Tibial nerve (tissue), 4 donors: ENCODE data around the gene LRFN2. TPM values are rescaled to one million over a fixed set of nuclear protein-coding genes. Genes with fewer than 3 reads are reported as not detected.

Experiments used
- DNase-seq, 2 donors: peaks; one replicate each; pipeline ENCODE4 v3.0.0-alpha.2; 2019; ENCODE audit warnings: low spot score in 2 of 2
- H3K27ac ChIP-seq, 4 donors: fragments of 200-600 bp; sonication (generic) in 3 of 4; one replicate each; pipeline ENCODE4 v1.5.1; 2017 to 2019; ENCODE audit warnings: mild to moderate bottlenecking in 1 of 4
- H3K27me3 ChIP-seq, 2 donors: fragments of 200-600 bp; sonication (generic) in 1 of 2; one replicate each; pipeline versions ENCODE4 v1.5.1 to v1.6.0; 2017 to 2019
- H3K36me3 ChIP-seq, 3 donors: fragments of 200-600 bp; sonication (generic); one replicate each; pipeline ENCODE4 v1.5.1; 2018 to 2019
- H3K4me1 ChIP-seq, 4 donors: fragments of 200-600 bp; sonication (generic) in 3 of 4; one replicate each; pipeline ENCODE4 v1.5.1; 2017 to 2019
- H3K4me3 ChIP-seq, 4 donors: fragments of 200-600 bp; sonication (generic) in 3 of 4; one replicate each; pipeline ENCODE4 v1.5.1; 2017 to 2019; ENCODE audit warnings: mild to moderate bottlenecking in 1 of 4, moderate library complexity in 1 of 4
- H3K9me3 ChIP-seq, 4 donors: fragments of 200-600 bp; sonication (generic) in 3 of 4; one replicate each; pipeline ENCODE4 v1.5.1; 2017 to 2019
- EP300 ChIP-seq, 2 donors: sonication (generic); formaldehyde crosslinking; IDR thresholded peaks; one replicate each; pipeline ENCODE4 v1.6.1; 2017; ENCODE audit warnings: antibody characterized with exemption in 2 of 2, mild to moderate bottlenecking in 1 of 2
- POLR2A ChIP-seq, 2 donors: fragments of 450-650 bp; IDR thresholded peaks; one replicate each; pipeline ENCODE4 v1.6.1; 2017; ENCODE audit warnings: antibody characterized with exemption in 2 of 2, mild to moderate bottlenecking in 2 of 2, moderate library complexity in 2 of 2
- WGBS, 2 donors: methylation state at CpG; one replicate each; pipeline ENCODE4 v1.1.5; 2018; 5-methylcytosine and 5-hydroxymethylcytosine counted together
- total RNA-seq, 4 donors: library from RNA; depleted of rRNA; stranded (reverse); fragments of >200 nt; gene quantifications; one replicate each; pipeline ENCODE4 v1.1.0, GENCODE V29; 2016
- TF ChIP-seq, protein P1 (sequence below), 5 experiments: fragments of 200-600 bp in 3 of 5; fragments of 450-650 bp in 2 of 5; sonication (generic) in 3 of 5; IDR thresholded peaks; one replicate each; pipeline ENCODE4 v1.5.1; 2016 to 2019; ENCODE audit warnings: antibody characterized with exemption in 5 of 5, mild to moderate bottlenecking in 3 of 5, moderate library complexity in 2 of 5

Gene LRFN2
- total RNA-seq, 4 donors from 2014 or later = not detected

GRCh38 chr6:40356242-40356910 is 230.8 kb downstream of the LRFN2 start:
- Histone ChIP-seq H3K9me3 (no peaks in the 10 kb centered on the region), H3K36me3 (no peaks in the 10 kb centered on the region), H3K4me3 (no peak overlapping the region), H3K27me3 (no peaks in the 10 kb centered on the region), H3K4me1 (no peaks in the 10 kb centered on the region), H3K27ac (no peak overlapping the region)
- WGBS, 2 donors = 25 to 30% methylated on average over 2 of the region's 2 CpGs
- TF ChIP-seq, protein P1, sequence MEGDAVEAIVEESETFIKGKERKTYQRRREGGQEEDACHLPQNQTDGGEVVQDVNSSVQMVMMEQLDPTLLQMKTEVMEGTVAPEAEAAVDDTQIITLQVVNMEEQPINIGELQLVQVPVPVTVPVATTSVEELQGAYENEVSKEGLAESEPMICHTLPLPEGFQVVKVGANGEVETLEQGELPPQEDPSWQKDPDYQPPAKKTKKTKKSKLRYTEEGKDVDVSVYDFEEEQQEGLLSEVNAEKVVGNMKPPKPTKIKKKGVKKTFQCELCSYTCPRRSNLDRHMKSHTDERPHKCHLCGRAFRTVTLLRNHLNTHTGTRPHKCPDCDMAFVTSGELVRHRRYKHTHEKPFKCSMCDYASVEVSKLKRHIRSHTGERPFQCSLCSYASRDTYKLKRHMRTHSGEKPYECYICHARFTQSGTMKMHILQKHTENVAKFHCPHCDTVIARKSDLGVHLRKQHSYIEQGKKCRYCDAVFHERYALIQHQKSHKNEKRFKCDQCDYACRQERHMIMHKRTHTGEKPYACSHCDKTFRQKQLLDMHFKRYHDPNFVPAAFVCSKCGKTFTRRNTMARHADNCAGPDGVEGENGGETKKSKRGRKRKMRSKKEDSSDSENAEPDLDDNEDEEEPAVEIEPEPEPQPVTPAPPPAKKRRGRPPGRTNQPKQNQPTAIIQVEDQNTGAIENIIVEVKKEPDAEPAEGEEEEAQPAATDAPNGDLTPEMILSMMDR (IDR thresholded peaks at IDR 0.05) = no peak
- TF ChIP-seq POLR2A (IDR thresholded peaks at IDR 0.05) = no peak
- no peak for TF ChIP-seq EP300 (IDR thresholded peaks at IDR 0.05)
- DNase-seq = no peak

GRCh38 chr6:40355532-40355931 is 231.6 kb downstream of the LRFN2 start:
- TF ChIP-seq, protein P1 (IDR thresholded peaks at IDR 0.05) = no peak
- TF ChIP-seq EP300 (IDR thresholded peaks at IDR 0.05) = no peak
- no peak for TF ChIP-seq POLR2A (IDR thresholded peaks at IDR 0.05)
- Histone ChIP-seq H3K36me3 (no peaks in the 10 kb centered on the region), H3K27ac (no peak overlapping the region), H3K4me1 (no peaks in the 10 kb centered on the region), H3K4me3 (no peak overlapping the region), H3K27me3 (no peaks in the 10 kb centered on the region), H3K9me3 (no peaks in the 10 kb centered on the region)
- DNase-seq = no peak
- WGBS, 2 donors = 93 to 96% methylated on average over 2 of the region's 2 CpGs

DNA sequence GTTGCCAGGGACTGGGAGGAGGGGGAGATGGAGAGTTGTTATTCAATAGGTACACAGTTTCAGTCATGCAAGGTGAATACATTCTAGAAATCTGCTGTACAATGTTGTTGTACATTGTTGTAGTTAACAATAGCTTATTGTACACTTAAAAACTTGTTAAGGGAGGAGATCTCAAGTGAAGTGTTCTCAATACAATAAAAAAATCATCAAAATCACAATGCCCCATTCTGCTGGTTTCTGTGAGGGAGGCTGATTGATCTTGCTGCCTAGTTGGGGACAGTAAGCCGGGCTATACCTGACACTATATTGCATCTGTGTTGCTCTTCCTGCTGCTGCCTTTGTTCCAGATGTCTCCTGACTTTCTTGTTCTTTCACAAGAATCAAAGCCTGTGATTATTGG is 232.1 kb downstream of the LRFN2 start:
- Histone ChIP-seq H3K4me1 (no peaks in the 10 kb centered on the region), H3K27ac (no peak overlapping the region), H3K27me3 (no peaks in the 10 kb centered on the region), H3K36me3 (no peaks in the 10 kb centered on the region), H3K9me3 (no peaks in the 10 kb centered on the region), H3K4me3 (no peak overlapping the region)
- WGBS, 2 donors = 83 to 100% methylated on average over 1 of the region's 1 CpG
- no peak for DNase-seq
- TF ChIP-seq EP300 (IDR thresholded peaks at IDR 0.05) = no peak
- no peak for TF ChIP-seq POLR2A (IDR thresholded peaks at IDR 0.05)
- TF ChIP-seq, protein P1 (IDR thresholded peaks at IDR 0.05) = no peak

GRCh38 chr6:40353967-40354452 is 233.2 kb downstream of the LRFN2 start:
- peaks cover 0 to 5% (median 0%) of the 10 kb centered on the region in 4 donors for H3K4me1 ChIP-seq
- no peak for DNase-seq
- no peaks in the 10 kb centered on the region for H3K36me3 ChIP-seq
- H3K9me3 ChIP-seq = no peaks in the 10 kb centered on the region
- H3K27ac ChIP-seq = no peak overlapping the region
- TF ChIP-seq, protein P1 (IDR thresholded peaks at IDR 0.05) = no peak
- TF ChIP-seq EP300 (IDR thresholded peaks at IDR 0.05) (no peak), POLR2A (IDR thresholded peaks at IDR 0.05) (no peak)
- H3K4me3 ChIP-seq = no peak overlapping the region
- no peaks in the 10 kb centered on the region for H3K27me3 ChIP-seq

DNA sequence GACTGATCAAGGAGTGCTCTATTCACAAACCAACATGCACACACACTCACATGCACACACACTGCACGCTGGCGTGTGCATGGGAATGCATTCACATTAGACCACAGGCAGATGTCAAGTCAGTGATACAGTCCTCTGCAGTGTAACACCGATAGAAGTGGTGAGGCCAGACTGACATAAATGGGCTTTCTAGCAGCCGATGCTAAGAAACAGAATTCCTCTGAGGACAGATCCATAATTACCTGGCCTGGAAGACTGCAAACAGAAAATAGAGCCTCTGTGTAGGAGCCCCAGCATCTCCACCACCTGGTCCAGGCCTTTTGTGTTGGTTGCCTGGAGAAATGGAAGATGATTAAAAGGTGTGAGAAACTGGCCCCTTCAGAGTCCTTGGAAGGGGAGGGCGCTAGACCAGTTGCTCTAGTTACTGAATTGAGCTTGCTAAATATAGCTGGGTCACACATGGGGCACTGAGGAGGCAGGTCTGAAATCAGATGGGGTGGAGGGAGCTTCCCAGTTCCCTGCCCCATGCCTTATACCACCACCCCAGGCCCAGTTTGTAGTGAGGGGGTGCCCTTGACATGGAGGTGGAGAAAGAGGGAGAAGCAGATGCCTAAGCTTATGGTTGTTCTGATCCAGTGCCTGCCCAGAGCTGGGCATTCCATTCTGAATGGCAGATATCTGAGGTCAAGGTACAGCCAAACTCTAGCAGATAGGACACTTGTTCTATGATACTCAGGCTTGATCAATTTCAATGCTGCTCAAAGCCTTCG is 233.8 kb downstream of the LRFN2 start:
- H3K27me3 ChIP-seq = no peaks in the 10 kb centered on the region
- no peaks in the 10 kb centered on the region for H3K36me3 ChIP-seq
- no peaks in the 10 kb centered on the region for H3K9me3 ChIP-seq
- peaks cover 0 to 5% (median 0%) of the 10 kb centered on the region in 4 donors for H3K4me1 ChIP-seq
- WGBS, 2 donors = 68 to 70% methylated on average over 6 of the region's 6 CpGs
- DNase-seq = no peak
- H3K27ac ChIP-seq = no peak overlapping the region
- H3K4me3 ChIP-seq = no peak overlapping the region
- TF ChIP-seq POLR2A (IDR thresholded peaks at IDR 0.05) = no peak
- TF ChIP-seq EP300 (IDR thresholded peaks at IDR 0.05) = no peak
- TF ChIP-seq, protein P1 (IDR thresholded peaks at IDR 0.05) = no peak
